ENCODE data around the gene TLCD2.
"Not testable (repeated sequence)": the region's sequence is repeated elsewhere in the genome, so short reads cannot be mapped to it uniquely, and the experiment has no call there.

TLCD2 gene

DNA sequence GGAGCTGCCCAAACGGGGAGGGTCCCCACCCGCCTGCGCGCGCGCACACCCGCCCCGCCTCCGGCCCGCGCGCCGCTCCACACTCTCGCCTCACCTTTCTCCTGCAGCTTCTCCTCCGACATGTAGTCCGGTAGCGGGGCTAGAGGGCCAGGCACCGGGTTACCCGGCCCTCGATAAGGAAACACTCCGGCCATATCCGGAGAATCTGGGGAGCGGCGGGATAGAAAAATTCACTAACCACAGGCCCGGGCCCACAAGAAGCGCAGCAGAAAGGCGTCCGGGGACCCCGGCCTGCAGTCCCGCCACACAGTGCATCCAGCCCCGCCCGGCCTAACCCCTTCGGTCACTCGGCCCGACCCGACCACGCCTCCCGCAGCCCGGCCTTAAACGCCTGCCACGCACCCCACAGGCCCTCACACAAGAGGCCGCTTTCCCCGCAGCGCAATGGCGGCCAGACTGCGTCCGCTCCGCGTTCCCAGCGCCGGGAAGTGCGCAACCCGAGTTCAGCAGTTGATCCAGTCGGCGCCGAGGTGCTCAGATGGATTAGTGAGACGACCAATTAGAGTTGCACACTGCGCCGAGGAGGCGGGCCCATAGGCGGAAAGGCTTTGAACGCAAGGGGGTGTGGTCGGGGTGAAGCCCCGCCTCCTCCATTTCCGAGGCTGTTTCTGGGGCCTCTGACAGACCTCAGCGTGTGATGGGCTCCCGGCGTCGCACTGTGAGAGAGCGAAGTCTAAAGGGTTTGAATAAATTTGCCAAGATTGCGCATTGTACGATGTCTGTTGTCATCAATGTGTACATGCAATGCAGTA, 25.6 kb downstream of the TLCD2 start, which contains the start of gene PRPF8:
Gene PRPF8 (minus strand): TSS at position 490 of the 812 bp plus-strand sequence. CDS start 296 bp downstream, at position 194.
- peak; percentile 99 for DNase-seq

DNA sequence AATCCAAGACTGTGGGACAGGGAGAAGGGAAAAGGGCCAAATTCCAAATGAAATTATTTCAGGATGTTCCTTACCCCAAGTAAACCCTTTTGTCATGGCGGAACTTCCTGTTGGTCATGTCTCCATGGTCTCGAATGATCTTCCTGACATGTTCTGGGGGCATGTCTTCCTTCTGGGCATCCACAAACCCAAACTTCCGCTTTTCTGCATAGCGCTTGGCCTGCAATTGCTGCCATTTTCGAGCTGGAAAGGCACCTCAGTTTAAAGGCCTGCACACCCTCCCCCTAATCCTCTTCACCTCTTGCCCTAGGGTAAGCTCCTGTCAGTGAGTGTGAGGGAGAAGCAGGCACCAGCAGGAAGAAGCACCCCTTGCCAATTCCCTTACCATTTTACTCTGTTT, 26.7 kb downstream of the TLCD2 start:
- DNase-seq: no peak

DNA sequence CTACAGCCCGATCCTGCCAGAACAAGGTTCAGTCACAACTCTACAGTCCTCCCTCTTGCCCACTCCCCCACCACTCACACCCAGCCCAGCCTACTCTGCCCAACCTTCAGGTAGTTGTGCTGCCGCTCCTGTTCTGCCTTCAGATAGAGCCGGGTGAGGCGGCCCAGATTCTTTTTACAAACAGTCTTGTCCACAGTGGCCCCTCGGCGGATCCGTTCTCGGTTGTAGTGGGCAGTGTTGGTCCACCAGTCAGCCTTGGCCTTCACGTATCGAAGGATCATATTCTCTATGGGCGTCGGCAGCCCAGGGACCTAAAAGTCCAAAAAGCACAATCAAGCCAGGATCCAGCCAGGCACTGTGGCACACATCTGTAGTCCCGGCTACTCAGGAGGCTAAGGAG, 33.8 kb downstream of the TLCD2 start:
- DNase-seq: no peak

DNA sequence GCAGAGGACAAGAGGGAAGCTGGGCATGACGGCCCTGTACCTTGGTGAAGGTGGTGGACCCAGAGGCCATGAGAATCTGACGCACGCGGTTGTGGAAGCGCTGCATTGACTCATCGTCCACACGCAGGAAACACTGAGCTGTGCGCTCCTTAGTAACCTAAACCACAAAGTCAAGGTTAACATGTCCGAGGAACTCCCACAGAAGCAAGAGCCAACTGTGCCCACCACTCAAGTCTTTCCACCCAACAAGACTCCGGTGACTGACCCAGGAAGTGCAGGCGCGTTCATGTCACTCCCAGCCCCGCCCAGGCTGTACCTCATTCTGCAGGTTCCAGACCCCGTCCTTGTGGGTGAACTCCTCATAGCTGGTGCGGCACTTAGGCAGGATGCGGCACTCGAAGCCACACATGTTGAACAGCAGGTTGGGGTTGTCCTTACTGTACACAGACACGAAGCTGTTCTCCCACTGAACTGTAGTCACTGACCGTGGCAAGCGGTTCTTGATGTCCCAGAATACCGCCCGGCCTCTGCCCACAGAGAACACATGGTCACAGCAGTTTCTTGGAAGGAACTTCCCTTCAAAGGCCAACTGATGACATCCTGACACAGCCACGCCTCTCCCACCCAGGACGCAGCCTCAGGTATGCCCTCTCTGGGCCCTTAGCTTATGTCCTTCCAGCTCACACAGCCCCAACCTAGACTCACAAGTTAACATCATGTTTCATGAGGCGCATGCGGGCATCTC, 37.0 kb downstream of the TLCD2 start:
- no peak for DNase-seq

DNA sequence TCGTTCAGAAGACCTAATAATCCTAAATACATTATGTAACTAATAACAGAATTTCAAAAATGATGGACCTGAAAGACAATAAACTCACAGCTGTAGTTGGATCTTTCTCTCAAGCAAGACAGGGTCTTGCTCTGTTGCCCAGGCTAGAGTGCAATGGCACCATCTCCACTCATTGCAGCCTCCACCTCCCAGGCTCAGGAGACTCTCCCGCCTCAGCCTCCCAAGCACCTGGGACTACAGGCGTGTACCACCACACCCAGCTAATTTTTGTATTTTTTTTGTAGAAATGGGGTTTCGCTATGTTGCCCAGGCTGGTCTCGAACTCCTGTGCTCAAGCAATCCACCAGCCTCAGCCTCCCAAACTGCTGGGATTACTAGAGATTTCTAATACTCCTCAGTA, 46.2 kb downstream of the TLCD2 start:
- DNase-seq: not testable (repeated sequence)

DNA sequence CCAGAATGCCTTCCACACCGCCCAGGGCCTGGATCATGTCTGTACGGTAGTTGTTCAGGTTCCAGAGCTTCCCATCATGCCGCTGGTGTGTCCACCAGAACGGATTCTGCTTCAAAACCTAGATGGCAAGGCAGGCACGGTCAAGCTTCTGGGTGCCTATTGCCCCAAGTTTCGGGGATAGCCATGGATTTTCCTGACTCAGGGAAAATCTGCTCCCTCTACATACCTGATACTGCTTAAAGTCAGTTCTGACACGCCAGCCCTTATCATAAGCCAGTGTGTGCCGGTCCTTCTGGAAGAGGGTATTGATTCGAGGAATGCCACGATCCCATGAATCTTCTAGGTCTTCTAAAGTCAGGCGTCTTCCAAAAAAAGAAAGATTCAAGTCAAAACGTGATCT, 49.1 kb downstream of the TLCD2 start:
- DNase-seq: no peak

DNA sequence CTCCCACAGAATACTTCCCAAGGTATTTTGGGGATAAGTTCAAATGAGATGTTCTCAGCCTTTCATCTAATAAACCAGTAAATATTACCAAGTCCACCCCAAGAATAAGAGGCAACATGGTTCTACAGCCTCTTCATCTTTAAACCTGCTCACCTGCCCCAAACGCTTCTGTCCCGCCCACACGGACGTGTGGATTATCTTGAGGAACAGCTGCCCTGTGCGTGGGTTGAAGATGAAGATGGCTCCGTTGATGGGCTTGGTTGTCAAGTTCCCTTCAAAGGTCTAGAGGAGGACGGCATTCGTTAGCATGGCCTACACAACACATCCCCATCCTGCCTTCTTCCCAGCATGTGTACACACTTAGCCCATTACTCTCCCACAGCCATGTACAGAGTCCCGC, 52.1 kb downstream of the TLCD2 start:
- no peak for DNase-seq

DNA sequence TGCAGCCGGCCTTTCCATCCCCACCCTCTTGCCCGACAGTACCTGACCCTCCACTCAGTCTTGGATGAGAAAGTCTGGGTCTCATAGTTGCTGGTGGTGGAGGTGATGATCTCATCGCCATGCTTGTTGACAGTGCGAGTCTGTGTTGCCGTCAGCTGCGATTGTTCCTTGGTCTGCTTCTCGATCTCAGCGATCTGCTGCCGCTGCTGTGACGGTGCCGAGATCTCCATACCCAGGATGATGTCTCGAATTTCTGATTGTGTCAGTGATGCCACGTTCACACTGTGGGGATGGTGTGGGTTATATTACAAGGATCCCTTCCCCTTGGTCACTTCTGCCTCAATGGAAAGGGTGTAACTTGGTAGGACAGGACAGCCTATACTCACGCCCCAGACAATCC, 56.4 kb downstream of the TLCD2 start:
- DNase-seq: no peak

DNA sequence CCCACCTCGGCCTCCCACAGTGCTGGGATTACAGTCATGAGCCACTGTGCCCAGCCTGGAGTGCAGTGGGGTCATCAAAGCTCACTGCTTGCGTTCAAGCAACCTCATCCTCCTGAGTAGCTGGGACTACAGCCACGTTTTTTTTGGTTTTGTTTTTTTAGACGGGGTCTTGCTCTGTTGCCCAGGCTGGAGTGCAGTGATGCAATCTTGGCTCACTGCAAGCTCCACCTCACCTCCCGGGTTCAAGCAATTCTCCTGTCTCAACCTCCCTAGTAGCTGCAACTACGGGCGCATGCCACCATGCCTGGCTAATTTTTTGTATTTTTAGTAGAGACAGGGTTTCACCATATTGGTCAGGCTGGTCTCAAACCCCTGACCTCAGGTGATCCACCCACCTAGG, 57.4 kb downstream of the TLCD2 start:
- not testable (repeated sequence) for DNase-seq

All from stimulated activated CD8-positive, alpha-beta memory T cell treated with anti-CD3 and anti-CD28 coated beads, Interleukin-4, amount 100 ng/mL, for 48 hours (primary cell).